Mucosa of descending colon (tissue), 3 donors: ENCODE measurements around the gene KL. TPM values are rescaled to one million over a fixed set of nuclear protein-coding genes. Genes with fewer than 3 reads are reported as not detected.

ENCODE experiments used
- ATAC-seq: fragments of 200-7000 bp; cut with Tn5 transposase; one replicate; pipeline ENCODE4 v1.9.1; 2020; ENCODE audit warnings: mild to moderate bottlenecking, moderate library complexity
- DNase-seq, 3 donors: peaks; one replicate each; pipeline ENCODE4 v3.0.0-alpha.2; 2020
- H3K36me3 ChIP-seq: fragments of 200-600 bp; one replicate; pipeline ENCODE4 v1.8.0; 2021; ENCODE audit warnings: low read depth, mild to moderate bottlenecking
- H3K4me1 ChIP-seq: fragments of 200-600 bp; one replicate; pipeline ENCODE4 v1.8.0; 2021; ENCODE audit warnings: low read depth, mild to moderate bottlenecking
- H3K4me3 ChIP-seq: fragments of 200-600 bp; one replicate; pipeline ENCODE4 v1.8.0; 2021; ENCODE audit warnings: mild to moderate bottlenecking
- H3K9me3 ChIP-seq: fragments of 200-600 bp; one replicate; pipeline ENCODE4 v1.8.0; 2021; ENCODE audit warnings: mild to moderate bottlenecking
- intact Hi-C, 2 donors: fragments of 100-400 bp; cut with DNase I in 1 of 2; cut with micrococcal nuclease in 1 of 2; formaldehyde crosslinking; loops; one replicate each; pipeline versions ENCODE4 v1.11.0 to v1.11.1; 2022; cut with DNase I, micrococcal nuclease
- total RNA-seq, 3 donors: library from RNA; stranded (reverse); fragmentation: NEBNext Ultra II Directional in 2 of 3; extraction: Animal tissue kit (Norgen Biotek cat#: 25700) in 2 of 3; gene quantifications; one replicate each; pipeline versions ENCODE4 v1.2.1 to v1.2.4, GENCODE V29; 2021 to 2023
- TF ChIP-seq, protein P1 (sequence below): fragments of 200-600 bp; IDR thresholded peaks from one replicate; pipeline ENCODE4 v1.8.0; 2022; ENCODE audit warnings: antibody characterized with exemption, mild to moderate bottlenecking
- donor health status: DM: no; HTN: no; CAD: no; lungs with moderate emphysema.
- donor health status: DM: no; HTN: no; CAD: no.
- donor health status: DM: no; HTN: yes; CAD: no.

KL gene
- total RNA-seq, 3 donors from 2014 or later, result 0.63 to 6.0 (median 0.84) TPM

DNA sequence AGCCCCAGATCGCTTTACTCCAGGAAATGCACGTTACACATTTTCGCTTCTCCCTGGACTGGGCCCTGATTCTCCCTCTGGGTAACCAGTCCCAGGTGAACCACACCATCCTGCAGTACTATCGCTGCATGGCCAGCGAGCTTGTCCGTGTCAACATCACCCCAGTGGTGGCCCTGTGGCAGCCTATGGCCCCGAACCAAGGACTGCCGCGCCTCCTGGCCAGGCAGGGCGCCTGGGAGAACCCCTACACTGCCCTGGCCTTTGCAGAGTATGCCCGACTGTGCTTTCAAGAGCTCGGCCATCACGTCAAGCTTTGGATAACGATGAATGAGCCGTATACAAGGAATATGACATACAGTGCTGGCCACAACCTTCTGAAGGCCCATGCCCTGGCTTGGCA, 44.6 kb downstream of the KL start:
- H3K4me1 ChIP-seq, result no peaks in the 10 kb centered on the region
- H3K9me3 ChIP-seq, result no peaks in the 10 kb centered on the region
- H3K36me3 ChIP-seq, result no peaks in the 10 kb centered on the region
- DNase-seq (no peak), ATAC-seq (no peak)
- no peak overlapping the region for H3K4me3 ChIP-seq
- intact Hi-C loops, result no loop called here
- TF ChIP-seq, protein P1, sequence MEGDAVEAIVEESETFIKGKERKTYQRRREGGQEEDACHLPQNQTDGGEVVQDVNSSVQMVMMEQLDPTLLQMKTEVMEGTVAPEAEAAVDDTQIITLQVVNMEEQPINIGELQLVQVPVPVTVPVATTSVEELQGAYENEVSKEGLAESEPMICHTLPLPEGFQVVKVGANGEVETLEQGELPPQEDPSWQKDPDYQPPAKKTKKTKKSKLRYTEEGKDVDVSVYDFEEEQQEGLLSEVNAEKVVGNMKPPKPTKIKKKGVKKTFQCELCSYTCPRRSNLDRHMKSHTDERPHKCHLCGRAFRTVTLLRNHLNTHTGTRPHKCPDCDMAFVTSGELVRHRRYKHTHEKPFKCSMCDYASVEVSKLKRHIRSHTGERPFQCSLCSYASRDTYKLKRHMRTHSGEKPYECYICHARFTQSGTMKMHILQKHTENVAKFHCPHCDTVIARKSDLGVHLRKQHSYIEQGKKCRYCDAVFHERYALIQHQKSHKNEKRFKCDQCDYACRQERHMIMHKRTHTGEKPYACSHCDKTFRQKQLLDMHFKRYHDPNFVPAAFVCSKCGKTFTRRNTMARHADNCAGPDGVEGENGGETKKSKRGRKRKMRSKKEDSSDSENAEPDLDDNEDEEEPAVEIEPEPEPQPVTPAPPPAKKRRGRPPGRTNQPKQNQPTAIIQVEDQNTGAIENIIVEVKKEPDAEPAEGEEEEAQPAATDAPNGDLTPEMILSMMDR, result no peak

DNA sequence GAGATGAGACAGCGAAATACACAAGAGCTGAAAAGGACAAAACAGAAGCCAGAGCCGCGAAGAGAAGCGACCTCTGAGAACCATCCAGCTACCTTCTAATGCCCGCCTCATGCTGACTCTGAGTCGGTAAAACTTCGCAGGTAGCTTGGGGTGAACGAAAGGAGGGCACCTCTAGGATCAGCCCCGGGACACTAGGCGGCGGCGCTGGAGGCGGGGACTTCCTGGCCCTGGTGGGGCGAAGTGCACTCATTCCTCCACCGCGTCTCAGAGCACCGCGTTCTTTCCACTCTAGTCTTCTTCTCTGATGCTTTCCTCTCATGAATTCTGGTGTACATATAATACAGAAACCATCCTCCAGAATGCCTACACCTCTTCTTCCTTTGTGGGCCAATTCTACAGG, 50.1 kb downstream of the KL start:
- TF ChIP-seq, protein P1, result no peak
- no peaks in the 10 kb centered on the region for H3K9me3 ChIP-seq
- no peak overlapping the region for H3K4me3 ChIP-seq
- DNase-seq (no peak), ATAC-seq (no peak)
- intact Hi-C loops, result no loop called here
- no peaks in the 10 kb centered on the region for H3K4me1 ChIP-seq
- no peaks in the 10 kb centered on the region for H3K36me3 ChIP-seq

DNA sequence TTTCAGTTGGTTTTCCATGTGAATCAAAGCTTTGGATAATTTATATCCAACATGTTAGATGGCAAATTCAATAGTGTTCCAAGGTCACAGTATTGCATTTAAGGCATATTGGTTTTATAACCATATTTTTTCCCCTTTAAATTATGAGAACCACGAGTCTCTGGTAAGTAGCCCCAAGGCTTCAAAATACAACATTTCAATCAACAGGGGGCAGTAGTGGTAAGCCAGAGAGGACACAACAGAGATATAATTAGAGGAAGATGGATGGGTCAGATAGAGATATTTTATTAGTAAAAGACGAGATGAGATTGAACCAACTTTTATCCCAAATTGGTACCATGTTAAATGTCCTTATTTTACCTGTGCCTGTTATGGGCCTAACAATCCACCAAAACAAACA, 53.1 kb downstream of the KL start:
- ATAC-seq (no peak), DNase-seq (peak in 1 of 3 donors; percentile 12)
- Histone ChIP-seq H3K4me3 (no peak overlapping the region), H3K9me3 (no peaks in the 10 kb centered on the region), H3K4me1 (no peaks in the 10 kb centered on the region), H3K36me3 (no peaks in the 10 kb centered on the region)
- intact Hi-C loops, result no loop called here
- TF ChIP-seq, protein P1, result no peak

DNA sequence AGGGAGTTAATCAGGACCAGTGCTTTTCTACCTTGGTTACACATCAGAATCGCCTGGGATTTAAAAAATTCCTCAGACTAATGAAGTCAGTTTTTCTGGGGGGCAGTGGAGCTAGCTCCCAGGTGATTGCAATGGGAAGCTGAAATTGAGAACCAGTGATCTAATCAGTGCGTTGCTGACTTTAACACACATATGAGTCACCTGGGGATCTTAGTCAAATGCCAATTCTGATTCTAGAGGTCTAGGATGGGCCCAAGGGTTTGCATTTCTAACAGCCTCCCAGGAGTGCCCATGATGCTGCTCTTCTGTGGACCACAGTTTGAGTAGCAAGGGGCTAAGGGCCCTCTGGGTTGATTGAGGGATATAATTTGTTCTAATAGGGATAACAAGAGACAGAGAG, 54.5 kb downstream of the KL start:
- ATAC-seq, result no peak
- no peaks in the 10 kb centered on the region for H3K9me3 ChIP-seq
- TF ChIP-seq, protein P1, result no peak
- H3K4me1 ChIP-seq, result no peaks in the 10 kb centered on the region
- intact Hi-C loops, result no loop called here
- no peak for DNase-seq
- no peaks in the 10 kb centered on the region for H3K36me3 ChIP-seq
- no peak overlapping the region for H3K4me3 ChIP-seq

DNA sequence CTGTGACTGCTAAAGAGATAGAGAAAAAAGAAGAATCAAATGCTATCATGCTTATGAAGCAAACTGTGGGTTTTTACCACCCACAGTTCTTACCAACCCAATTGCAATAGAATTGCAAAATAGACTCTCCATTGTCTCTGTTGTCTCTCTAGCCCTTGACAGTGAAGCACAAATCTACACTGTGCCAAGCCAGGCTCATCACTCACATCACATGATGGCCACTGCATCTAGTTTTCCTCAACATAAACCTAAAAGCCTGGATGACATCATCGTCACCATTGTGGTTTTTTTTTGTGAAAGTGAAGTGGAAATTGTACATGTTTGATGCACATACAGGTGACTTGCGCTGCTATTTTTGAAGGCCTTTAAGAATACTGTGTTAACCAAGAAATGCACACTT, 56.1 kb downstream of the KL start:
- no peak for DNase-seq
- TF ChIP-seq, protein P1, result no peak
- Histone ChIP-seq H3K9me3 (no peaks in the 10 kb centered on the region), H3K36me3 (no peaks in the 10 kb centered on the region), H3K4me3 (no peak overlapping the region), H3K4me1 (peaks cover 5% of the 10 kb centered on the region)
- intact Hi-C loops, result no loop called here
- no peak for ATAC-seq

DNA sequence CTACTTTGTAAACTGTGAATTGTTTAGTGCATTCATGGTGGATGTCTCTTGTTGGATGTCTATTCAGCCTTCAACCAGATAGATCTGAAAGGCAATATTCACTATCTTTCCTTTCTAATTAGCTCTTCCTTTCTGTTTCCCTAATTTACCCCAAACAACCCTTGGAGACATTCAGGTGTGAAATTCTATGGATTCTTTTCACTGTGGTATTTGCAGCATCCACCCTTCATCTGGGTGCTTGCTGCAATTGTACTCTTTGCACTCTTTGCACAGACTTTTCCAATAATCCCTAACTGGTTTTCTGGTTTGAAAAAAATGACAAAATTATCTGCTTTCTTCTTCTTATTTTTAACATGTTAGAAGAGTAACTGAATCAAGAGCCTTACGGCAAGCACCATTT, 56.5 kb downstream of the KL start:
- intact Hi-C loops, result no loop called here
- DNase-seq, result no peak
- ATAC-seq, result no peak
- H3K4me1 ChIP-seq, result peaks cover 5% of the 10 kb centered on the region
- H3K36me3 ChIP-seq, result no peaks in the 10 kb centered on the region
- TF ChIP-seq, protein P1, result no peak
- no peak overlapping the region for H3K4me3 ChIP-seq
- H3K9me3 ChIP-seq, result no peaks in the 10 kb centered on the region
